K562 (cell line): ENCODE results near the gene PRKCB. TPM values are rescaled to one million over a fixed set of nuclear protein-coding genes. Genes with fewer than 3 reads are reported as not detected.

Source experiments
- ATAC-seq: fragments of 200-7000 bp; cut with Tn5 transposase; 3 replicates; pipeline ENCODE4 v1.9.1; 2020; ENCODE audit warnings: moderate library complexity
- BruUV-seq: library from RNA; stranded (reverse); fragments of 400-500 nt; replicated peaks from 2 replicates; lab custom pipeline; 2021; lab: Mats Ljungman, UMichigan
- CTCF ChIA-PET: fragments of 300-600 bp; formaldehyde crosslinking; extraction: SDS; loops from one replicate; lab custom pipeline; 2021; ENCODE audit warnings: low intra/inter-chr PET ratio; lab: Yijun Ruan, JAX
- POLR2A ChIA-PET: fragments of 300-600, 350-650 bp; sonication (Branson Sonifier 250); formaldehyde crosslinking; extraction: SDS; loops from one replicate; lab custom pipeline; 2021; ENCODE audit warnings: antibody characterized with exemption, inconsistent platforms; lab: Yijun Ruan, JAX
- DNase-seq, 4 experiments: peaks; one replicate each; pipeline versions ENCODE4 v3.0.0 to v3.0.0-alpha.2; 2011 to 2018; ENCODE audit warnings: low spot score in 3 of 4, mixed read lengths in 3 of 4; ENCODE audit errors: extremely low read depth in 1 of 4
- FAIRE-seq: peaks from 2 replicates; lab custom pipeline; 2011; peaks lifted over from hg19 to GRCh38; lab: Jason Lieb, UNC
- H2AFZ ChIP-seq: 2 replicates; pipeline ENCODE4 v1.6.0; 2011; ENCODE audit warnings: low read depth, low read length, control low read depth, inconsistent platforms
- H3K27ac ChIP-seq: fragments of 200-600 bp; 3 replicates; pipeline ENCODE4 v1.8.0; 2011; ENCODE audit warnings: low read depth, mild to moderate bottlenecking, control low read depth, inconsistent platforms, low read length, moderate library complexity, mixed read lengths; ENCODE audit errors: extremely low read depth
- H3K27me3 ChIP-seq, 2 experiments: fragments of 300-600 bp in 1 of 2; 2 replicates in 1 of 2; 3 replicates in 1 of 2; pipeline versions ENCODE4 v1.6.0 to v1.8.0; 2011; ENCODE audit warnings: inconsistent platforms in 2 of 2, low read length in 2 of 2, mild to moderate bottlenecking in 1 of 2, mixed read lengths in 1 of 2, moderate library complexity in 1 of 2; ENCODE audit not compliant: control insufficient read depth in 2 of 2, insufficient read depth in 2 of 2
- H3K36me3 ChIP-seq: fragments of 300-600 bp; 3 replicates; pipeline ENCODE4 v1.8.0; 2011; ENCODE audit warnings: mild to moderate bottlenecking, low read length, inconsistent platforms; ENCODE audit not compliant: control insufficient read depth, insufficient read depth
- H3K4me1 ChIP-seq, 2 experiments: fragments of 200-600 bp in 1 of 2; replicated peaks in 1 of 2; 2 replicates in 1 of 2; 3 replicates in 1 of 2; pipeline versions ENCODE4 v1.5.1 to v1.8.0; 2011; ENCODE audit warnings: inconsistent platforms in 2 of 2, low read length in 2 of 2, mild to moderate bottlenecking in 1 of 2, mixed read lengths in 1 of 2, moderate library complexity in 1 of 2; ENCODE audit not compliant: control insufficient read depth in 2 of 2, insufficient read depth in 2 of 2
- H3K4me2 ChIP-seq: 2 replicates; pipeline ENCODE4 v1.6.1; 2011; ENCODE audit warnings: low read length, control low read depth, inconsistent platforms, mixed read lengths; ENCODE audit not compliant: insufficient read depth
- H3K4me3 ChIP-seq: fragments of 200-600 bp; sonication (generic), shearing (Covaris generic); 2 replicates; pipeline ENCODE4 v1.5.1; 2016; ENCODE audit warnings: control low read depth, inconsistent platforms
- H3K79me2 ChIP-seq: fragments of 200-600 bp; 3 replicates; pipeline ENCODE4 v1.8.0; 2011; ENCODE audit warnings: low read length, inconsistent platforms; ENCODE audit not compliant: control insufficient read depth, insufficient read depth
- H3K9ac ChIP-seq, 2 experiments: 2 replicates each; pipeline versions ENCODE4 v1.6.0 to v1.6.1; 2011; ENCODE audit warnings: low read depth in 2 of 2, low read length in 2 of 2, control low read depth in 1 of 2, inconsistent platforms in 1 of 2, mild to moderate bottlenecking in 1 of 2, mixed read lengths in 1 of 2; ENCODE audit not compliant: insufficient read depth in 1 of 2
- H3K9me1 ChIP-seq: one replicate; pipeline ENCODE4 v1.6.0; 2011; ENCODE audit warnings: inconsistent platforms, mild to moderate bottlenecking, low read length, moderate library complexity; ENCODE audit not compliant: control insufficient read depth, insufficient read depth
- H3K9me3 ChIP-seq: replicated peaks from 2 replicates; pipeline ENCODE4 v1.5.1; 2011; ENCODE audit warnings: low read depth, low read length, inconsistent platforms; ENCODE audit not compliant: control insufficient read depth, insufficient read depth
- H4K20me1 ChIP-seq: replicated peaks from 2 replicates; pipeline ENCODE4 v1.6.1; 2011; ENCODE audit warnings: low read length, inconsistent platforms, mixed read lengths; ENCODE audit not compliant: control insufficient read depth, insufficient read depth
- ZKSCAN3 ChIP-seq: fragments of 250-450 bp; sonication (Bioruptor Pico); IDR thresholded peaks from 2 replicates; pipeline ENCODE4 v1.4.0; 2020
- ZNF324 ChIP-seq: fragments of 250-450 bp; sonication (Bioruptor Pico); IDR thresholded peaks from 2 replicates; pipeline ENCODE4 v1.4.0; 2020; ENCODE audit warnings: mild to moderate bottlenecking
- WGBS: fragments of 100-300 bp; shearing (Covaris generic); methylation state at CpG from one replicate; pipeline ENCODE4 v1.1.6; 2016; ENCODE audit warnings: low coverage, mixed read lengths; ENCODE audit not compliant: insufficient coverage; ENCODE audit errors: missing lambda C conversion rate; 5-methylcytosine and 5-hydroxymethylcytosine counted together
- in situ Hi-C: fragments of 300-500 bp; cut with MboI; formaldehyde crosslinking; loops from 4 replicates; pipeline ENCODE4 v1.15.0; 2018; ENCODE audit warnings: inconsistent platforms, mixed read lengths
- intact Hi-C: fragments of 100-400 bp; cut with micrococcal nuclease; formaldehyde crosslinking; loops from 2 replicates; pipeline ENCODE4 v1.14.2; 2022
- polyA plus RNA-seq, 8 experiments: library from polyadenylated mRNA; depleted of rRNA in 4 of 8; stranded (reverse) in 5 of 8; unstranded in 3 of 8; fragments of >200 nt; fragmentation: Nextera tagmentation in 2 of 8; fragmentation: Illumina TruSeq in 1 of 8; extraction: Ambion mirVana in 2 of 8; extraction: Trizol in 1 of 8; gene quantifications; 2 replicates each; pipeline versions ENCODE4 v1.2.1 to v1.2.3, GENCODE V29; 2011 to 2014; ENCODE audit warnings: inconsistent platforms in 1 of 8, missing spikeins in 1 of 8
- total RNA-seq, 7 experiments: library from RNA; depleted of rRNA in 6 of 7; stranded (reverse); fragments of >200 nt in 6 of 7; fragmentation: Illumina TruSeq in 2 of 7; extraction: Trizol in 2 of 7; gene quantifications; 2 replicates each; pipeline versions ENCODE4 v1.2.1 to v1.2.3, GENCODE V29; 2011 to 2021; ENCODE audit warnings: low replicate concordance in 1 of 7
- TF ChIP-seq, protein P1 (sequence below): fragments of 450-650 bp; IDR thresholded peaks from 2 replicates; pipeline ENCODE4 v1.6.1; 2016; ENCODE audit warnings: mild to moderate bottlenecking, moderate library complexity

Gene PRKCB
- total and polyA plus RNA-seq, 9 of the 15 experiments (the other 6 are each of a cell fraction or from before 2014, with no cell fraction given) = 49.9 to 276 (median 148) TPM

DNA sequence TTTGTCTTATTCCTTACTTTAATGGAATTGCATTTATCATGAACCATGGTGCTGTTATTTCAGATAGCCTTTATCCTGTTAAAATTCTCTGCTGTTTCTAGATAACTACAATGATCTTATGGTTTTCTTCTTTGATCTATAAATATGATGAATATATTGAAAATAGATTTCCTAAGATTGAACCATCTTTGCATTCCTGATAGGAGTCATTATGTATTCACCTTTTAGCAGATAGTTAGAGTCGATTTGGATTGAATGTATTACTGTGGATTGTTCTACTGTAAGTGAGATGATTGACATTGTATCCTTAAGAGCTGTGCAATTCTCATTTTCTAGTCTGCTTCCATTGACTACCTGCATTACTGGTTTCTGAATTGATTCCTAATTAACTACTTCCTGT is 255.3 kb downstream of the PRKCB start:
- Histone ChIP-seq H3K4me1 (no peaks in the 10 kb centered on the region), H3K4me3 (no peak overlapping the region), H3K36me3 (peaks cover 83% of the 10 kb centered on the region), H3K9me1 (no peaks in the 10 kb centered on the region), H2AFZ (no peak overlapping the region), H3K27ac (no peak overlapping the region), H3K79me2 (peaks cover 19% of the 10 kb centered on the region; the same call in 1 of the 3 replicates), H3K9ac (no peak overlapping the region), H3K27me3 (no peaks in the 10 kb centered on the region), H4K20me1 (no peaks in the 10 kb centered on the region), H3K4me2 (no peak overlapping the region), H3K9me3 (peaks cover 5% of the 10 kb centered on the region)
- in situ Hi-C loops (no loop called here), intact Hi-C loops (no loop called here)
- no peak for FAIRE-seq
- 94% methylated on average over 1 of the region's 1 CpG for WGBS
- CTCF ChIA-PET = no interaction called here
- BruUV-seq = no TSS peak
- TF ChIP-seq, protein P1, sequence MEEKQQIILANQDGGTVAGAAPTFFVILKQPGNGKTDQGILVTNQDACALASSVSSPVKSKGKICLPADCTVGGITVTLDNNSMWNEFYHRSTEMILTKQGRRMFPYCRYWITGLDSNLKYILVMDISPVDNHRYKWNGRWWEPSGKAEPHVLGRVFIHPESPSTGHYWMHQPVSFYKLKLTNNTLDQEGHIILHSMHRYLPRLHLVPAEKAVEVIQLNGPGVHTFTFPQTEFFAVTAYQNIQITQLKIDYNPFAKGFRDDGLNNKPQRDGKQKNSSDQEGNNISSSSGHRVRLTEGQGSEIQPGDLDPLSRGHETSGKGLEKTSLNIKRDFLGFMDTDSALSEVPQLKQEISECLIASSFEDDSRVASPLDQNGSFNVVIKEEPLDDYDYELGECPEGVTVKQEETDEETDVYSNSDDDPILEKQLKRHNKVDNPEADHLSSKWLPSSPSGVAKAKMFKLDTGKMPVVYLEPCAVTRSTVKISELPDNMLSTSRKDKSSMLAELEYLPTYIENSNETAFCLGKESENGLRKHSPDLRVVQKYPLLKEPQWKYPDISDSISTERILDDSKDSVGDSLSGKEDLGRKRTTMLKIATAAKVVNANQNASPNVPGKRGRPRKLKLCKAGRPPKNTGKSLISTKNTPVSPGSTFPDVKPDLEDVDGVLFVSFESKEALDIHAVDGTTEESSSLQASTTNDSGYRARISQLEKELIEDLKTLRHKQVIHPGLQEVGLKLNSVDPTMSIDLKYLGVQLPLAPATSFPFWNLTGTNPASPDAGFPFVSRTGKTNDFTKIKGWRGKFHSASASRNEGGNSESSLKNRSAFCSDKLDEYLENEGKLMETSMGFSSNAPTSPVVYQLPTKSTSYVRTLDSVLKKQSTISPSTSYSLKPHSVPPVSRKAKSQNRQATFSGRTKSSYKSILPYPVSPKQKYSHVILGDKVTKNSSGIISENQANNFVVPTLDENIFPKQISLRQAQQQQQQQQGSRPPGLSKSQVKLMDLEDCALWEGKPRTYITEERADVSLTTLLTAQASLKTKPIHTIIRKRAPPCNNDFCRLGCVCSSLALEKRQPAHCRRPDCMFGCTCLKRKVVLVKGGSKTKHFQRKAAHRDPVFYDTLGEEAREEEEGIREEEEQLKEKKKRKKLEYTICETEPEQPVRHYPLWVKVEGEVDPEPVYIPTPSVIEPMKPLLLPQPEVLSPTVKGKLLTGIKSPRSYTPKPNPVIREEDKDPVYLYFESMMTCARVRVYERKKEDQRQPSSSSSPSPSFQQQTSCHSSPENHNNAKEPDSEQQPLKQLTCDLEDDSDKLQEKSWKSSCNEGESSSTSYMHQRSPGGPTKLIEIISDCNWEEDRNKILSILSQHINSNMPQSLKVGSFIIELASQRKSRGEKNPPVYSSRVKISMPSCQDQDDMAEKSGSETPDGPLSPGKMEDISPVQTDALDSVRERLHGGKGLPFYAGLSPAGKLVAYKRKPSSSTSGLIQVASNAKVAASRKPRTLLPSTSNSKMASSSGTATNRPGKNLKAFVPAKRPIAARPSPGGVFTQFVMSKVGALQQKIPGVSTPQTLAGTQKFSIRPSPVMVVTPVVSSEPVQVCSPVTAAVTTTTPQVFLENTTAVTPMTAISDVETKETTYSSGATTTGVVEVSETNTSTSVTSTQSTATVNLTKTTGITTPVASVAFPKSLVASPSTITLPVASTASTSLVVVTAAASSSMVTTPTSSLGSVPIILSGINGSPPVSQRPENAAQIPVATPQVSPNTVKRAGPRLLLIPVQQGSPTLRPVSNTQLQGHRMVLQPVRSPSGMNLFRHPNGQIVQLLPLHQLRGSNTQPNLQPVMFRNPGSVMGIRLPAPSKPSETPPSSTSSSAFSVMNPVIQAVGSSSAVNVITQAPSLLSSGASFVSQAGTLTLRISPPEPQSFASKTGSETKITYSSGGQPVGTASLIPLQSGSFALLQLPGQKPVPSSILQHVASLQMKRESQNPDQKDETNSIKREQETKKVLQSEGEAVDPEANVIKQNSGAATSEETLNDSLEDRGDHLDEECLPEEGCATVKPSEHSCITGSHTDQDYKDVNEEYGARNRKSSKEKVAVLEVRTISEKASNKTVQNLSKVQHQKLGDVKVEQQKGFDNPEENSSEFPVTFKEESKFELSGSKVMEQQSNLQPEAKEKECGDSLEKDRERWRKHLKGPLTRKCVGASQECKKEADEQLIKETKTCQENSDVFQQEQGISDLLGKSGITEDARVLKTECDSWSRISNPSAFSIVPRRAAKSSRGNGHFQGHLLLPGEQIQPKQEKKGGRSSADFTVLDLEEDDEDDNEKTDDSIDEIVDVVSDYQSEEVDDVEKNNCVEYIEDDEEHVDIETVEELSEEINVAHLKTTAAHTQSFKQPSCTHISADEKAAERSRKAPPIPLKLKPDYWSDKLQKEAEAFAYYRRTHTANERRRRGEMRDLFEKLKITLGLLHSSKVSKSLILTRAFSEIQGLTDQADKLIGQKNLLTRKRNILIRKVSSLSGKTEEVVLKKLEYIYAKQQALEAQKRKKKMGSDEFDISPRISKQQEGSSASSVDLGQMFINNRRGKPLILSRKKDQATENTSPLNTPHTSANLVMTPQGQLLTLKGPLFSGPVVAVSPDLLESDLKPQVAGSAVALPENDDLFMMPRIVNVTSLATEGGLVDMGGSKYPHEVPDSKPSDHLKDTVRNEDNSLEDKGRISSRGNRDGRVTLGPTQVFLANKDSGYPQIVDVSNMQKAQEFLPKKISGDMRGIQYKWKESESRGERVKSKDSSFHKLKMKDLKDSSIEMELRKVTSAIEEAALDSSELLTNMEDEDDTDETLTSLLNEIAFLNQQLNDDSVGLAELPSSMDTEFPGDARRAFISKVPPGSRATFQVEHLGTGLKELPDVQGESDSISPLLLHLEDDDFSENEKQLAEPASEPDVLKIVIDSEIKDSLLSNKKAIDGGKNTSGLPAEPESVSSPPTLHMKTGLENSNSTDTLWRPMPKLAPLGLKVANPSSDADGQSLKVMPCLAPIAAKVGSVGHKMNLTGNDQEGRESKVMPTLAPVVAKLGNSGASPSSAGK = no peak
- TF ChIP-seq ZKSCAN3 (CRISPR knock-in tag) (no peak), ZNF324 (CRISPR knock-in tag) (peak; percentile 94)
- no peak for DNase-seq
- ATAC-seq = no peak
- POLR2A ChIA-PET = interaction anchor here (0.9 kb wide), 1 partner anchor 124 kb away, joined by 3 read pairs; no protein-coding TSS in a partner anchor
